Endothelial cell (in vitro differentiated cells): ENCODE data around the gene KIF16B. TPM values are rescaled to one million over a fixed set of nuclear protein-coding genes. Genes with fewer than 3 reads are reported as not detected.

Source experiments
- DNase-seq: peaks from one replicate; pipeline ENCODE4 v3.0.0; 2021; ENCODE audit warnings: low spot score
- H3K27ac Mint-ChIP-seq: one replicate; pipeline ENCODE4 v1.8.0; 2021; ENCODE audit warnings: mixed read lengths, inconsistent platforms; ENCODE audit not compliant: unreplicated experiment
- H3K27me3 Mint-ChIP-seq: one replicate; pipeline ENCODE4 v1.8.0; 2021; ENCODE audit warnings: mild to moderate bottlenecking, moderate library complexity, mixed read lengths, inconsistent platforms; ENCODE audit not compliant: unreplicated experiment
- H3K36me3 Mint-ChIP-seq: one replicate; pipeline ENCODE4 v1.8.0; 2021; ENCODE audit warnings: mild to moderate bottlenecking, low read depth, mixed read lengths, inconsistent platforms; ENCODE audit not compliant: unreplicated experiment
- H3K4me1 Mint-ChIP-seq: one replicate; pipeline ENCODE4 v1.8.0; 2021; ENCODE audit warnings: mild to moderate bottlenecking, mixed read lengths, inconsistent platforms; ENCODE audit not compliant: unreplicated experiment
- H3K4me3 Mint-ChIP-seq: one replicate; pipeline ENCODE4 v1.8.0; 2021; ENCODE audit warnings: mild to moderate bottlenecking, mixed read lengths, inconsistent platforms; ENCODE audit not compliant: unreplicated experiment
- H3K9me3 Mint-ChIP-seq: one replicate; pipeline ENCODE4 v1.8.0; 2021; ENCODE audit warnings: mixed read lengths, inconsistent platforms; ENCODE audit not compliant: unreplicated experiment
- CTCF ChIP-seq: fragments of 200-600 bp; sonication (generic); IDR thresholded peaks from one replicate; pipeline ENCODE4 v1.5.0; 2021; ENCODE audit warnings: antibody characterized with exemption; ENCODE audit not compliant: unreplicated experiment
- total RNA-seq: library from RNA; stranded (reverse); fragmentation: NEBNext Ultra II Directional; extraction: Animal tissue kit (Norgen Biotek cat#: 25700); gene quantifications from one replicate; pipeline ENCODE4 v1.2.1, GENCODE V29; 2021; ENCODE audit not compliant: unreplicated experiment

Gene KIF16B
- total RNA-seq, 1 donor from 2014 or later: 10.5 TPM

- H3K27ac Mint-ChIP-seq: no peak overlapping the region
- peak overlapping the region; percentile 90 for H3K4me3 Mint-ChIP-seq
- no peak for TF ChIP-seq CTCF
- H3K9me3 Mint-ChIP-seq: no peaks in the 10 kb centered on the region
- no peaks in the 10 kb centered on the region for H3K36me3 Mint-ChIP-seq
- H3K4me1 Mint-ChIP-seq: peaks cover 16% of the 10 kb centered on the region
- no peak for DNase-seq
- H3K27me3 Mint-ChIP-seq: peaks cover 4% of the 10 kb centered on the region
Observed at GRCh38 chr20:16575390-16576140, 2.3 kb upstream of the KIF16B start.

- peak; percentile 67 for DNase-seq
- Mint-ChIP-seq H3K27ac (peak overlapping the region; percentile 13), H3K4me3 (peak overlapping the region; percentile 90), H3K9me3 (no peaks in the 10 kb centered on the region), H3K36me3 (no peaks in the 10 kb centered on the region), H3K27me3 (peaks cover 4% of the 10 kb centered on the region), H3K4me1 (peaks cover 13% of the 10 kb centered on the region)
- no peak for TF ChIP-seq CTCF
Observed at GRCh38 chr20:16574656-16575355, 1.6 kb upstream of the KIF16B start.

DNA sequence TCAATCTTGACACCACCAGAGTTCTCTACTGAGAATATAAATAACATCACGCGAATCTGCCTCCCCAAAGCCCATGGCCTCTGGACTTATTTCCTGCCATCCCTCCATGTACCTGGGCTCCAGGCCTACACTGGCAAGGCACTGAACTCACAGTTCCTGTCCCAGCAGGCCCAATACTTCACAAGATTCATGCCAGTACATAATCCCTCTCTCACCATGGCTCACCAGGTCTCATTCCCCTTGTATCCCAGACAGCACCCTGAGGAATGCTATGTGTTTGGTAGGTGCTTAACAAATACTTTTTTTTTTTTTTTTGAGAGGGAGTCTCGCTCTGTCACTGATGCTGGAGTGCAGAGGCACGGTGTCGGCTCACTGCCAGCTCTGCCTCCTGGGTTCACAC lies 1.9 kb downstream of the KIF16B start:
- peaks cover 4% of the 10 kb centered on the region for H3K27me3 Mint-ChIP-seq
- H3K4me3 Mint-ChIP-seq: no peak overlapping the region
- no peak for TF ChIP-seq CTCF
- peaks cover 14% of the 10 kb centered on the region for H3K4me1 Mint-ChIP-seq
- no peak for DNase-seq
- H3K9me3 Mint-ChIP-seq: no peaks in the 10 kb centered on the region
- H3K27ac Mint-ChIP-seq: no peak overlapping the region
- no peaks in the 10 kb centered on the region for H3K36me3 Mint-ChIP-seq

DNA sequence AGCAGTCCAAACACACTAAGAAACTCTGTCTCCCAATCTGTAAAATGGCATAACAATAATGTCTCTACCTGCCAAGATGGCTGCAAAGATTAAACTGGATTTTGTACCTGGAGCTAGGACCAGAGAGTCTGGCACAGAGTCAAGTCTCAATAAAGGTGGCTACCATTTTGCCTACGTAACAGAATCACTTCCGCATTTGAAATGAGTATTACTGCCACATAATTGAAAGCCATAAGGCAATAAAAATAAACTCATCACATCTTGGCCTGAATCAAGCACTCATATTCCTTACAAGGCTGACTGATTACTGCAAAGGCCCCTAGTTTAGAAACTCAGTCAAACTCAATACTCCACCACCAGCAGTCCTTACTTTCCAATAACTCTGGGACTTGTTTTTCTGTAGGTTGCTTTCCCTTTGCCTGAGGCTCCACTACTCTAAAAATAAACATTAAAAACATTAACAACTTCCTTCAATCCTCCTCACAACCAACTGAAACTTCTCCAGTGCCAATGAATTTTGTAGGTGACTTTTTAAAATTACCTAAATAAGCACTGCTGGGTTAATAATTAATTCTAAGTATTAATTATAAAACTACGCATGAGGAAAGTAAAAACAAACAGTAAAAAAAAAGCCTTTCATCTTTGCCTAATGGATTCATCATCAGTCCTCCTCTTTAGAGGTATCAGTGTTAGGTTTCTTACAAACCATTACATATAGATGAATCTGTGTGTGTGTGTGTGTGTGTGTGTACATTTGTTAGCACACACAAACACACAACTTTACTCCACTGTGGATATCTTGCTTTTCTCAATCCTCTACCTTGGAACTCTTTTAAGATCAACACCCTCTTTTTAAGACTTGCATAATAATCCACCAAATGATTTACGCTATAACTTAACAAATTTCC lies 3.7 kb downstream of the KIF16B start:
- DNase-seq: no peak
- Mint-ChIP-seq H3K27ac (no peak overlapping the region), H3K36me3 (no peaks in the 10 kb centered on the region), H3K9me3 (no peaks in the 10 kb centered on the region), H3K27me3 (peaks cover 4% of the 10 kb centered on the region), H3K4me3 (no peak overlapping the region), H3K4me1 (peaks cover 20% of the 10 kb centered on the region)
- TF ChIP-seq CTCF: no peak
